WERI-Rb-1 (cell line): ENCODE measurements around the gene USHBP1.
"Not testable (repeated sequence)": the region's sequence is repeated elsewhere in the genome, so short reads cannot be mapped to it uniquely, and the experiment has no call there.

Experiments
- DNase-seq: peaks from one replicate; pipeline ENCODE4 v3.0.0-alpha.2; 2020
- H3K27ac ChIP-seq: fragments of 250-450 bp; sonication (Bioruptor Pico); 2 replicates; pipeline ENCODE4 v1.5.1; 2020; ENCODE audit warnings: mild to moderate bottlenecking, moderate library complexity
- H3K27me3 ChIP-seq: fragments of 250-450 bp; sonication (Bioruptor Pico); 2 replicates; pipeline ENCODE4 v1.5.1; 2021; ENCODE audit warnings: mild to moderate bottlenecking, low read depth, moderate library complexity; ENCODE audit not compliant: insufficient read depth, severe bottlenecking
- H3K36me3 ChIP-seq: fragments of 250-450 bp; sonication (Bioruptor Pico); 2 replicates; pipeline ENCODE4 v1.5.1; 2020; ENCODE audit warnings: mild to moderate bottlenecking, moderate library complexity
- H3K4me3 ChIP-seq: 2 replicates; pipeline ENCODE4 v1.5.1; 2011; ENCODE audit warnings: low read depth, mild to moderate bottlenecking, control low read depth, low read length
- H3K9me3 ChIP-seq: fragments of 250-450 bp; sonication (Bioruptor Pico); 2 replicates; pipeline ENCODE4 v1.5.1; 2021; ENCODE audit warnings: mild to moderate bottlenecking, moderate library complexity; ENCODE audit not compliant: severe bottlenecking
- CTCF ChIP-seq: IDR thresholded peaks from 2 replicates; pipeline ENCODE4 v1.5.1; 2011; ENCODE audit warnings: low read depth, mild to moderate bottlenecking, control low read depth, inconsistent platforms, low read length

USHBP1 gene

GRCh38 chr19:17282488-17283125, 18.1 kb upstream of the USHBP1 start:
- Histone ChIP-seq H3K27me3 (no peaks in the 10 kb centered on the region), H3K36me3 (peaks cover 16% of the 10 kb centered on the region), H3K27ac (peak overlapping the region; percentile 26), H3K9me3 (peaks cover 6% of the 10 kb centered on the region), H3K4me3 (no peak overlapping the region)
- DNase-seq = peak; percentile 92
- TF ChIP-seq CTCF = peak; percentile 94

- no peak for TF ChIP-seq CTCF
- Histone ChIP-seq H3K9me3 (peaks cover 6% of the 10 kb centered on the region), H3K36me3 (peaks cover 22% of the 10 kb centered on the region), H3K27me3 (no peaks in the 10 kb centered on the region), H3K4me3 (no peak within 1 kb of the TSS), H3K27ac (peak within 1 kb of the TSS; percentile 26)
- DNase-seq = no peak
Observed at GRCh38 chr19:17281391-17282304, 17.1 kb upstream of the USHBP1 start, which contains the start of gene ANKLE1. Gene ANKLE1 (plus strand): TSS chr19:17281901. CDS start chr19:17281921, 20 bp downstream.

GRCh38 chr19:17279436-17279835, 14.9 kb upstream of the USHBP1 start:
- H3K27me3 ChIP-seq = no peaks in the 10 kb centered on the region
- peaks cover 30% of the 10 kb centered on the region for H3K36me3 ChIP-seq
- no peak for DNase-seq
- H3K9me3 ChIP-seq = no peaks in the 10 kb centered on the region
- H3K27ac ChIP-seq = no peak overlapping the region
- no peak for TF ChIP-seq CTCF
- no peak overlapping the region for H3K4me3 ChIP-seq

- Histone ChIP-seq H3K27ac (no peak overlapping the region), H3K36me3 (peaks cover 56% of the 10 kb centered on the region), H3K27me3 (no peaks in the 10 kb centered on the region), H3K9me3 (no peaks in the 10 kb centered on the region), H3K4me3 (no peak overlapping the region)
- no peak for TF ChIP-seq CTCF
- DNase-seq = no peak
Observed at GRCh38 chr19:17275441-17276175, 11.1 kb upstream of the USHBP1 start.

GRCh38 chr19:17274892-17275291, 10.3 kb upstream of the USHBP1 start:
- peaks cover 59% of the 10 kb centered on the region for H3K36me3 ChIP-seq
- not testable (repeated sequence) for H3K27ac ChIP-seq, DNase-seq, H3K9me3 ChIP-seq, H3K27me3 ChIP-seq, H3K4me3 ChIP-seq

GRCh38 chr19:17268754-17269153, 4.2 kb upstream of the USHBP1 start:
- H3K27ac ChIP-seq = no peak overlapping the region
- H3K4me3 ChIP-seq = no peak overlapping the region
- TF ChIP-seq CTCF = no peak
- H3K27me3 ChIP-seq = no peaks in the 10 kb centered on the region
- H3K36me3 ChIP-seq = peaks cover 31% of the 10 kb centered on the region
- H3K9me3 ChIP-seq = no peaks in the 10 kb centered on the region
- DNase-seq = no peak
